ENCODE data around the gene TRMT112. TPM values are rescaled to one million over a fixed set of nuclear protein-coding genes. Genes with fewer than 3 reads are reported as not detected.

TRMT112 gene
- total and polyA plus RNA-seq, 2 of the 8 experiments (the other 6 are each of a cell fraction or from before 2014, with no cell fraction given), result 300 to 650 TPM

GRCh38 chr11:64269540-64270220 lies 47.7 kb downstream of the TRMT112 start (continued):
- TF ChIP-seq BCL11A (IDR thresholded peaks at IDR 0.05; ENCODE audit: low read depth in 2 of 2, low read length in 2 of 2) (no peak), ATF3 (IDR thresholded peaks at IDR 0.05; ENCODE audit: insufficient read depth, low read depth, low read length) (peak; percentile 81; the same call in 1 of the 2 replicates), BACH1 (IDR thresholded peaks at IDR 0.05; ENCODE audit: low read length) (peak; percentile 66; the same call in 1 of the 2 replicates), EP300 (IDR thresholded peaks at IDR 0.05; ENCODE audit: borderline replicate concordance in 1 of 2, low read depth in 2 of 2, low read length in 2 of 2) (0 out of 3 replicates have a peak, but pooled peaks of 1 of the 2 experiments have one; percentile 27), NRF1 (IDR thresholded peaks at IDR 0.05; ENCODE audit: low read depth, low read length) (peak; percentile 59), CHD1 (IDR thresholded peaks at IDR 0.05; ENCODE audit: low read depth, low read length) (no peak), CEBPB (IDR thresholded peaks at IDR 0.05; ENCODE audit: low read depth, low read length) (peak; percentile 91), HDAC6 (IDR thresholded peaks at IDR 0.05; ENCODE audit: low read depth, low read length) (no peak), SP1 (IDR thresholded peaks at IDR 0.05; ENCODE audit: low read depth, low read length) (peak; percentile 86), E2F6 (IDR thresholded peaks at IDR 0.05) (peak; percentile 38; the same call in 1 of the 2 replicates), TCF12 (IDR thresholded peaks at IDR 0.05; ENCODE audit: low read depth, low read length) (no peak), MAFK (IDR thresholded peaks at IDR 0.05; ENCODE audit: low read depth, low read length) (no peak), MAX (IDR thresholded peaks at IDR 0.05) (0 out of 2 replicates have a peak, but pooled peaks have one; percentile 17), EGR1 (IDR thresholded peaks at IDR 0.05; ENCODE audit: borderline replicate concordance, low read depth, low read length) (peak; percentile 92), EZH2 (IDR thresholded peaks at IDR 0.05; ENCODE audit: low read depth, low read length, severe bottlenecking) (no peak), ZNF274 (IDR thresholded peaks at IDR 0.05; ENCODE audit: borderline replicate concordance, extremely low read depth, low read length) (no peak), ASH2L (IDR thresholded peaks at IDR 0.05; ENCODE audit: low read length) (peak; percentile 64), POU5F1 (IDR thresholded peaks at IDR 0.05; ENCODE audit: low read depth, low read length) (no peak), FOSL1 (IDR thresholded peaks at IDR 0.05; ENCODE audit: insufficient read depth, low read depth, low read length) (0 out of 2 replicates have a peak, but pooled peaks have one; percentile 35), CBX8 (IDR thresholded peaks at IDR 0.05; ENCODE audit: borderline replicate concordance, low read depth, low read length) (no peak), GABPA (IDR thresholded peaks at IDR 0.05; ENCODE audit: borderline replicate concordance, insufficient read depth, low read length) (peak; percentile 96), RBBP5 (IDR thresholded peaks at IDR 0.05; ENCODE audit: borderline replicate concordance, low read depth, low read length) (peak; percentile 26; the same call in 1 of the 2 replicates), TAF7 (optimal IDR thresholded peaks at IDR 0.05; ENCODE audit: borderline replicate concordance, low read depth, low read length) (no peak)
